SK-N-SH treated with all-trans-retinoic acid at 6 μM for 48 hours (cell line): ENCODE data around the gene ELMO1.

Source experiments
- ATAC-seq: fragments of 200-7000 bp; cut with Tn5 transposase; 3 replicates; pipeline ENCODE4 v1.9.1; 2020; ENCODE audit warnings: mild to moderate bottlenecking, moderate library complexity
- ARNTL ChIP-seq: fragments of 450-650 bp; formaldehyde crosslinking; IDR thresholded peaks from 2 replicates; pipeline ENCODE4 v1.5.0; 2020; ENCODE audit warnings: low read depth, mild to moderate bottlenecking, moderate library complexity, borderline replicate concordance
- BACH2 ChIP-seq: fragments of 250-450 bp; sonication (Bioruptor Pico); IDR thresholded peaks from 2 replicates; pipeline ENCODE4 v1.9.0; 2021; ENCODE audit warnings: mild to moderate bottlenecking, borderline replicate concordance
- CSDC2 ChIP-seq: fragments of 250-450 bp; sonication (Bioruptor Pico); IDR thresholded peaks from 2 replicates; pipeline ENCODE4 v1.5.0; 2020; ENCODE audit warnings: mild to moderate bottlenecking, moderate library complexity
- ESRRG ChIP-seq: fragments of 250-450 bp; sonication (Bioruptor Pico); IDR thresholded peaks from 2 replicates; pipeline ENCODE4 v1.6.1; 2021; ENCODE audit warnings: mild to moderate bottlenecking
- GLIS3 ChIP-seq: fragments of 250-450 bp; sonication (Bioruptor Pico); IDR thresholded peaks from 2 replicates; pipeline ENCODE4 v1.5.0; 2020; ENCODE audit warnings: mild to moderate bottlenecking, moderate library complexity
- ISL1 ChIP-seq: fragments of 250-450 bp; sonication (Bioruptor Pico); IDR thresholded peaks from 2 replicates; pipeline ENCODE4 v2.1.2; 2022; ENCODE audit warnings: mild to moderate bottlenecking, moderate library complexity
- OSR1 ChIP-seq: fragments of 250-450 bp; sonication (Bioruptor Pico); IDR thresholded peaks from 2 replicates; pipeline ENCODE4 v1.8.0; 2022; ENCODE audit warnings: moderate library complexity, mild to moderate bottlenecking, inconsistent platforms
- PPARA ChIP-seq: fragments of 250-450 bp; sonication (Bioruptor Pico); IDR thresholded peaks from 2 replicates; pipeline ENCODE4 v1.5.0; 2020; ENCODE audit warnings: mild to moderate bottlenecking, borderline replicate concordance
- RARB ChIP-seq: fragments of 250-450 bp; sonication (Bioruptor Pico); IDR thresholded peaks from 2 replicates; pipeline ENCODE4 v1.8.0; 2021; ENCODE audit warnings: mild to moderate bottlenecking, moderate library complexity
- SNAI2 ChIP-seq: fragments of 250-450 bp; sonication (Bioruptor Pico); IDR thresholded peaks from 2 replicates; pipeline ENCODE4 v1.5.0; 2020; ENCODE audit warnings: mild to moderate bottlenecking, moderate library complexity
- TCF4 ChIP-seq: fragments of 250-450 bp; sonication (Bioruptor Pico); IDR thresholded peaks from 2 replicates; pipeline ENCODE4 v1.8.0; 2021; ENCODE audit warnings: mild to moderate bottlenecking, moderate library complexity, borderline replicate concordance
- TOX ChIP-seq: fragments of 250-450 bp; sonication (Bioruptor Pico); IDR thresholded peaks from 2 replicates; pipeline ENCODE4 v1.8.0; 2021; ENCODE audit warnings: mild to moderate bottlenecking, moderate library complexity, borderline replicate concordance
- ZC3H10 ChIP-seq: fragments of 250-450 bp; sonication (Bioruptor Pico); IDR thresholded peaks from 2 replicates; pipeline ENCODE4 v1.5.1; 2021; ENCODE audit warnings: mild to moderate bottlenecking, moderate library complexity
- ZFP3 ChIP-seq: fragments of 250-450 bp; sonication (Bioruptor Pico); IDR thresholded peaks from 2 replicates; pipeline ENCODE4 v1.5.0; 2020; ENCODE audit warnings: mild to moderate bottlenecking, moderate library complexity
- ZFP30 ChIP-seq: fragments of 450-650 bp; formaldehyde crosslinking; IDR thresholded peaks from 2 replicates; pipeline ENCODE4 v1.5.0; 2022; ENCODE audit warnings: mild to moderate bottlenecking, moderate library complexity
- ZNF565 ChIP-seq: fragments of 450-650 bp; formaldehyde crosslinking; conservative IDR thresholded peaks from 2 replicates; pipeline ENCODE4 v1.5.0; 2020; ENCODE audit warnings: low read depth, mild to moderate bottlenecking, moderate library complexity
- ZNF70 ChIP-seq: fragments of 450-650 bp; formaldehyde crosslinking; IDR thresholded peaks from 2 replicates; pipeline ENCODE4 v1.5.0; 2020; ENCODE audit warnings: mild to moderate bottlenecking, moderate library complexity
- ZNF8 ChIP-seq: fragments of 450-650 bp; formaldehyde crosslinking; IDR thresholded peaks from 2 replicates; pipeline ENCODE4 v1.5.0; 2020; ENCODE audit warnings: mild to moderate bottlenecking, moderate library complexity
- TF ChIP-seq, protein P1 (sequence below): fragments of 250-450 bp; sonication (Bioruptor Pico); IDR thresholded peaks from 2 replicates; pipeline ENCODE4 v1.8.0; 2020; ENCODE audit warnings: mild to moderate bottlenecking, moderate library complexity, borderline replicate concordance
- TF ChIP-seq, protein P2 (sequence below): fragments of 250-450 bp; sonication (Bioruptor Pico); IDR thresholded peaks from 2 replicates; pipeline ENCODE4 v1.8.0; 2021; ENCODE audit warnings: low read depth, mild to moderate bottlenecking, moderate library complexity, borderline replicate concordance
- TF ChIP-seq, protein P3 (sequence below): fragments of 250-450 bp; sonication (Bioruptor Pico); IDR thresholded peaks from 2 replicates; pipeline ENCODE4 v1.5.1; 2020; ENCODE audit warnings: low read depth, mild to moderate bottlenecking, moderate library complexity
- TF ChIP-seq, protein P4 (sequence below): fragments of 250-450 bp; sonication (Bioruptor Pico); IDR thresholded peaks from 2 replicates; pipeline ENCODE4 v1.5.1; 2021; ENCODE audit warnings: mild to moderate bottlenecking, moderate library complexity
- TF ChIP-seq, protein P5 (sequence below): fragments of 250-450 bp; sonication (Bioruptor Pico); IDR thresholded peaks from 2 replicates; pipeline ENCODE4 v1.5.0; 2020; ENCODE audit warnings: mild to moderate bottlenecking, moderate library complexity

The ELMO1 gene

DNA sequence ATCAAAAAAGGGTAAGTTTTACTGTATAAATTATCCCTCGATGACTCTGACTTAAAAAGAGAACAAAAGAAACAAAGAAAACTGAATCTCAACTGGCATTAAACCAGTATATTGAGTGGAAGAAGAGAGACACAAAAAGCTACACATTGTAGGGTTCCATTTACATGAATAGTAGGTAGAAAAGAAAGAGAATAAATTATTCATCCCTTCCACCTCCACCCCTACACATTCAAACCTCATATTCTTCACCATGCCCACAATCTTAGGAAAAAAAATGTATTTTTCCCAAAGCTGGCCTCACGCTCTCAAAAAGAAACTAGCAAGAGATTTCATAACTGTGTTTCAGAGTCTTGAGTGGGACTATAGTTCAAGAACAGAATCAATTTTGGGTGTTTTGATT is 377.5 kb downstream of the ELMO1 start:
- ATAC-seq, result no peak

DNA sequence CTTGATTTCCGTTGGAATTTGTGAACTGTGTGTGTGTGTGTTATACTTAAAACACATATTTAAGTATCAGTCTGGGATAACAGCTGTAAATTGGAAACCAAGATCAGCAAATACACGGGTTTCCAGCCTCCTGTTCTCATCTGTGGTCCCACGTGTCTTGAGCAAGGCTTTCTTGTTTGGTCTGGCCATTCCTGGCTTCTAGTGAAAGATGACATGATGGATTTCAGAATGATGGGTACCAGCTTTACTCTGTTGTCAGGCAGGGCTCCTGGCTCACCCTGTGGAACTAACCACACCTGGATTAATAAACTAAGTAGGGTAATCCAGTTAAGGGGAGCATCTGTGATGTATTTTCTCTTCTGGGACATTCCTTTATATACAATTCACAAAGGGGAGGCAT is 378.2 kb downstream of the ELMO1 start:
- TF ChIP-seq TCF4 (CRISPR knock-in tag), result no peak
- TF ChIP-seq ZC3H10 (CRISPR knock-in tag), result no peak
- TF ChIP-seq ZNF565 (CRISPR knock-in tag), result no peak
- TF ChIP-seq CSDC2 (CRISPR knock-in tag), result no peak
- TF ChIP-seq, protein P1, sequence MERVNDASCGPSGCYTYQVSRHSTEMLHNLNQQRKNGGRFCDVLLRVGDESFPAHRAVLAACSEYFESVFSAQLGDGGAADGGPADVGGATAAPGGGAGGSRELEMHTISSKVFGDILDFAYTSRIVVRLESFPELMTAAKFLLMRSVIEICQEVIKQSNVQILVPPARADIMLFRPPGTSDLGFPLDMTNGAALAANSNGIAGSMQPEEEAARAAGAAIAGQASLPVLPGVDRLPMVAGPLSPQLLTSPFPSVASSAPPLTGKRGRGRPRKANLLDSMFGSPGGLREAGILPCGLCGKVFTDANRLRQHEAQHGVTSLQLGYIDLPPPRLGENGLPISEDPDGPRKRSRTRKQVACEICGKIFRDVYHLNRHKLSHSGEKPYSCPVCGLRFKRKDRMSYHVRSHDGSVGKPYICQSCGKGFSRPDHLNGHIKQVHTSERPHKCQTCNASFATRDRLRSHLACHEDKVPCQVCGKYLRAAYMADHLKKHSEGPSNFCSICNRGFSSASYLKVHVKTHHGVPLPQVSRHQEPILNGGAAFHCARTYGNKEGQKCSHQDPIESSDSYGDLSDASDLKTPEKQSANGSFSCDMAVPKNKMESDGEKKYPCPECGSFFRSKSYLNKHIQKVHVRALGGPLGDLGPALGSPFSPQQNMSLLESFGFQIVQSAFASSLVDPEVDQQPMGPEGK (CRISPR knock-in tag), result no peak
- no peak for TF ChIP-seq TOX (CRISPR knock-in tag)
- TF ChIP-seq, protein P2, sequence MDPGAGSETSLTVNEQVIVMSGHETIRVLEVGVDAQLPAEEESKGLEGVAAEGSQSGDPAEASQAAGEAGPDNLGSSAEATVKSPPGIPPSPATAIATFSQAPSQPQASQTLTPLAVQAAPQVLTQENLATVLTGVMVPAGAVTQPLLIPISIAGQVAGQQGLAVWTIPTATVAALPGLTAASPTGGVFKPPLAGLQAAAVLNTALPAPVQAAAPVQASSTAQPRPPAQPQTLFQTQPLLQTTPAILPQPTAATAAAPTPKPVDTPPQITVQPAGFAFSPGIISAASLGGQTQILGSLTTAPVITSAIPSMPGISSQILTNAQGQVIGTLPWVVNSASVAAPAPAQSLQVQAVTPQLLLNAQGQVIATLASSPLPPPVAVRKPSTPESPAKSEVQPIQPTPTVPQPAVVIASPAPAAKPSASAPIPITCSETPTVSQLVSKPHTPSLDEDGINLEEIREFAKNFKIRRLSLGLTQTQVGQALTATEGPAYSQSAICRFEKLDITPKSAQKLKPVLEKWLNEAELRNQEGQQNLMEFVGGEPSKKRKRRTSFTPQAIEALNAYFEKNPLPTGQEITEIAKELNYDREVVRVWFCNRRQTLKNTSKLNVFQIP, result no peak
- TF ChIP-seq BACH2 (CRISPR knock-in tag), result no peak
- no peak for TF ChIP-seq ESRRG (CRISPR knock-in tag)
- no peak for TF ChIP-seq GLIS3
- TF ChIP-seq ZNF70 (CRISPR knock-in tag), result no peak
- TF ChIP-seq, protein P3, sequence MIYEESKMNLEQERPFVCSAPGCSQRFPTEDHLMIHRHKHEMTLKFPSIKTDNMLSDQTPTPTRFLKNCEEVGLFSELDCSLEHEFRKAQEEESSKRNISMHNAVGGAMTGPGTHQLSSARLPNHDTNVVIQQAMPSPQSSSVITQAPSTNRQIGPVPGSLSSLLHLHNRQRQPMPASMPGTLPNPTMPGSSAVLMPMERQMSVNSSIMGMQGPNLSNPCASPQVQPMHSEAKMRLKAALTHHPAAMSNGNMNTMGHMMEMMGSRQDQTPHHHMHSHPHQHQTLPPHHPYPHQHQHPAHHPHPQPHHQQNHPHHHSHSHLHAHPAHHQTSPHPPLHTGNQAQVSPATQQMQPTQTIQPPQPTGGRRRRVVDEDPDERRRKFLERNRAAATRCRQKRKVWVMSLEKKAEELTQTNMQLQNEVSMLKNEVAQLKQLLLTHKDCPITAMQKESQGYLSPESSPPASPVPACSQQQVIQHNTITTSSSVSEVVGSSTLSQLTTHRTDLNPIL (CRISPR knock-in tag), result no peak
- no peak for TF ChIP-seq PPARA
- TF ChIP-seq SNAI2, result no peak

More for the DNA sequence above, 377.5 kb downstream of the ELMO1 start:
- TF ChIP-seq, protein P1 (CRISPR knock-in tag), result no peak
- TF ChIP-seq ESRRG (CRISPR knock-in tag), result no peak
- TF ChIP-seq BACH2 (CRISPR knock-in tag), result no peak
- TF ChIP-seq, protein P4, sequence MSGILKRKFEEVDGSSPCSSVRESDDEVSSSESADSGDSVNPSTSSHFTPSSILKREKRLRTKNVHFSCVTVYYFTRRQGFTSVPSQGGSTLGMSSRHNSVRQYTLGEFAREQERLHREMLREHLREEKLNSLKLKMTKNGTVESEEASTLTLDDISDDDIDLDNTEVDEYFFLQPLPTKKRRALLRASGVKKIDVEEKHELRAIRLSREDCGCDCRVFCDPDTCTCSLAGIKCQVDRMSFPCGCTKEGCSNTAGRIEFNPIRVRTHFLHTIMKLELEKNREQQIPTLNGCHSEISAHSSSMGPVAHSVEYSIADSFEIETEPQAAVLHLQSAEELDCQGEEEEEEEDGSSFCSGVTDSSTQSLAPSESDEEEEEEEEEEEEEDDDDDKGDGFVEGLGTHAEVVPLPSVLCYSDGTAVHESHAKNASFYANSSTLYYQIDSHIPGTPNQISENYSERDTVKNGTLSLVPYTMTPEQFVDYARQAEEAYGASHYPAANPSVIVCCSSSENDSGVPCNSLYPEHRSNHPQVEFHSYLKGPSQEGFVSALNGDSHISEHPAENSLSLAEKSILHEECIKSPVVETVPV (CRISPR knock-in tag), result no peak
- TF ChIP-seq ISL1 (CRISPR knock-in tag), result no peak
- no peak for TF ChIP-seq TCF4 (CRISPR knock-in tag)
- TF ChIP-seq ZC3H10 (CRISPR knock-in tag), result no peak
- TF ChIP-seq ZNF565 (CRISPR knock-in tag), result no peak
- no peak for TF ChIP-seq OSR1 (CRISPR knock-in tag)
- TF ChIP-seq ZNF8 (CRISPR knock-in tag), result no peak
- no peak for TF ChIP-seq ZFP30 (CRISPR knock-in tag)
- no peak for TF ChIP-seq RARB (CRISPR knock-in tag)
- TF ChIP-seq, protein P5, sequence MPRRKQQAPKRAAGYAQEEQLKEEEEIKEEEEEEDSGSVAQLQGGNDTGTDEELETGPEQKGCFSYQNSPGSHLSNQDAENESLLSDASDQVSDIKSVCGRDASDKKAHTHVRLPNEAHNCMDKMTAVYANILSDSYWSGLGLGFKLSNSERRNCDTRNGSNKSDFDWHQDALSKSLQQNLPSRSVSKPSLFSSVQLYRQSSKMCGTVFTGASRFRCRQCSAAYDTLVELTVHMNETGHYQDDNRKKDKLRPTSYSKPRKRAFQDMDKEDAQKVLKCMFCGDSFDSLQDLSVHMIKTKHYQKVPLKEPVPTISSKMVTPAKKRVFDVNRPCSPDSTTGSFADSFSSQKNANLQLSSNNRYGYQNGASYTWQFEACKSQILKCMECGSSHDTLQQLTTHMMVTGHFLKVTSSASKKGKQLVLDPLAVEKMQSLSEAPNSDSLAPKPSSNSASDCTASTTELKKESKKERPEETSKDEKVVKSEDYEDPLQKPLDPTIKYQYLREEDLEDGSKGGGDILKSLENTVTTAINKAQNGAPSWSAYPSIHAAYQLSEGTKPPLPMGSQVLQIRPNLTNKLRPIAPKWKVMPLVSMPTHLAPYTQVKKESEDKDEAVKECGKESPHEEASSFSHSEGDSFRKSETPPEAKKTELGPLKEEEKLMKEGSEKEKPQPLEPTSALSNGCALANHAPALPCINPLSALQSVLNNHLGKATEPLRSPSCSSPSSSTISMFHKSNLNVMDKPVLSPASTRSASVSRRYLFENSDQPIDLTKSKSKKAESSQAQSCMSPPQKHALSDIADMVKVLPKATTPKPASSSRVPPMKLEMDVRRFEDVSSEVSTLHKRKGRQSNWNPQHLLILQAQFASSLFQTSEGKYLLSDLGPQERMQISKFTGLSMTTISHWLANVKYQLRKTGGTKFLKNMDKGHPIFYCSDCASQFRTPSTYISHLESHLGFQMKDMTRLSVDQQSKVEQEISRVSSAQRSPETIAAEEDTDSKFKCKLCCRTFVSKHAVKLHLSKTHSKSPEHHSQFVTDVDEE (CRISPR knock-in tag), result no peak
- no peak for TF ChIP-seq CSDC2 (CRISPR knock-in tag)
- no peak for TF ChIP-seq ZFP3 (CRISPR knock-in tag)
- no peak for TF ChIP-seq SNAI2
- TF ChIP-seq ARNTL (CRISPR knock-in tag), result no peak
- TF ChIP-seq, protein P3 (CRISPR knock-in tag), result no peak
- TF ChIP-seq TOX (CRISPR knock-in tag), result no peak

More for the DNA sequence above, 378.2 kb downstream of the ELMO1 start:
- ATAC-seq, result no peak
